Breast epithelium (tissue), 4 donors: Measurements from ENCODE around the gene CFAP157. TPM values are rescaled to one million over a fixed set of nuclear protein-coding genes. Genes with fewer than 3 reads are reported as not detected.
A peak's percentile ranks its signal among the peaks of the same experiment; 100 is the strongest.

Experiments used
- DNase-seq, 2 donors: peaks; one replicate each; pipeline ENCODE4 v3.0.0-alpha.2; 2019; ENCODE audit warnings: low spot score in 2 of 2
- H3K27ac ChIP-seq, 2 donors: fragments of 200-600 bp; sonication (generic) in 1 of 2; one replicate each; pipeline ENCODE4 v1.5.1; 2016 to 2019; ENCODE audit warnings: mild to moderate bottlenecking in 1 of 2
- H3K27me3 ChIP-seq, 2 donors: fragments of 200-600 bp; sonication (generic) in 1 of 2; one replicate each; pipeline versions ENCODE4 v1.5.1 to v1.6.0; 2017 to 2019; ENCODE audit warnings: control low read depth in 1 of 2, mild to moderate bottlenecking in 1 of 2
- H3K36me3 ChIP-seq: fragments of 200-600 bp; one replicate; pipeline ENCODE4 v1.5.1; 2019
- H3K4me1 ChIP-seq, 2 donors: fragments of 200-600 bp; sonication (generic); one replicate each; pipeline ENCODE4 v1.5.1; 2016 to 2019; ENCODE audit warnings: control low read depth in 1 of 2
- H3K4me3 ChIP-seq, 3 donors: fragments of 200-600 bp; sonication (generic); 1 replicate in 2 of 3; 2 replicates in 1 of 3; pipeline ENCODE4 v1.5.1; 2016 to 2019; ENCODE audit warnings: mild to moderate bottlenecking in 3 of 3, moderate library complexity in 2 of 3
- H3K9me3 ChIP-seq, 2 donors: fragments of 200-600 bp; sonication (generic) in 1 of 2; one replicate each; pipeline ENCODE4 v1.5.1; 2016 to 2019; ENCODE audit warnings: control low read depth in 1 of 2
- CTCF ChIP-seq, 3 donors: fragments of 450-650 bp; IDR thresholded peaks; one replicate each; pipeline ENCODE4 v1.5.1; 2016 to 2017; ENCODE audit warnings: antibody characterized with exemption in 3 of 3, mild to moderate bottlenecking in 3 of 3, moderate library complexity in 3 of 3
- POLR2A ChIP-seq: fragments of 450-650 bp; IDR thresholded peaks from one replicate; pipeline ENCODE4 v1.6.1; 2016; ENCODE audit warnings: antibody characterized with exemption, mild to moderate bottlenecking, moderate library complexity
- POLR2AphosphoS5 ChIP-seq, 3 donors: sonication (generic); formaldehyde crosslinking; IDR thresholded peaks; one replicate each; pipeline ENCODE4 v1.6.1; 2017; ENCODE audit warnings: antibody characterized with exemption in 3 of 3
- intact Hi-C: fragments of 100-400 bp; cut with DNase I; formaldehyde crosslinking; loops from one replicate; pipeline ENCODE4 v1.15.1; 2023; ENCODE audit warnings: low total_unique reads
- total RNA-seq, 3 donors: library from RNA; depleted of rRNA; stranded (reverse); fragments of >200 nt; gene quantifications; one replicate each; pipeline ENCODE4 v1.1.0, GENCODE V29; 2016

Gene CFAP157
- total RNA-seq, 3 donors from 2014 or later: 2.0 TPM; not detected in 1

DNA sequence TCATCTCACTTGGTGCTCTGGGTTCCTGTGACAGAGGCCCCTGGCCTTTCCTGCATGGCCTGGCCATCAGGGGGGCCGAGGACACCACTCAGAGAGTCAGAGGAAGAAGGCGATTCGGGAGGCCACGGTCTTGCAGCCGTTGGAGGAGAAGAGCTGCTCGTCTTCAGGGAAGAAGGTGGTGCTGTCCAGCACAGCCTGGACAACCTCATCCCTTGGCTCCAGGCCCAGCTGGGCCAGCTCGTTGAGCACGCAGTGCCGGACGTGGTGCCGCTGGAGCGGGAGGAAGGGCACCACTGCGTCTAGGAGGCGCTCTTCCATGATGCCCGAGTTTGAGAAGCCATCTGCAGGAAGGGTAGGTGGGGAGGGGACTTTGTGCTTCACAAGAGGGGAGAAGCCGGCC is 25.1 kb downstream of the CFAP157 start:
- no peak for TF ChIP-seq CTCF (IDR thresholded peaks at IDR 0.05)
- no peak for TF ChIP-seq POLR2A
- TF ChIP-seq POLR2AphosphoS5 (IDR thresholded peaks at IDR 0.05): no peak
- H3K9me3 ChIP-seq: no peaks in the 10 kb centered on the region
- no peak for DNase-seq
- no peaks in the 10 kb centered on the region for H3K36me3 ChIP-seq
- H3K4me1 ChIP-seq: peaks cover 0 to 5% of the 10 kb centered on the region in 2 donors
- no peak overlapping the region for H3K4me3 ChIP-seq
- H3K27me3 ChIP-seq: no peaks in the 10 kb centered on the region
- intact Hi-C loops: loop anchor here (5.0 to 10.0 kb wide), 2 partner anchors 53 to 145 kb away; partner anchors contain the start of gene CDK9
- H3K27ac ChIP-seq: no peak overlapping the region

- DNase-seq: no peak
- no peaks in the 10 kb centered on the region for H3K36me3 ChIP-seq
- no peak overlapping the region for H3K27ac ChIP-seq
- no peaks in the 10 kb centered on the region for H3K9me3 ChIP-seq
- no peak overlapping the region for H3K4me3 ChIP-seq
- H3K27me3 ChIP-seq: no peaks in the 10 kb centered on the region
- no peak for TF ChIP-seq POLR2AphosphoS5 (IDR thresholded peaks at IDR 0.05)
- no peak for TF ChIP-seq POLR2A
- TF ChIP-seq CTCF (IDR thresholded peaks at IDR 0.05): no peak
- intact Hi-C loops: loop anchor here (5.0 to 10.0 kb wide), 2 partner anchors 52 to 145 kb away; partner anchors contain the start of gene CDK9
- peaks cover 0 to 5% of the 10 kb centered on the region in 2 donors for H3K4me1 ChIP-seq
Observed at GRCh38 chr9:127732444-127732843, 25.7 kb downstream of the CFAP157 start.

DNA sequence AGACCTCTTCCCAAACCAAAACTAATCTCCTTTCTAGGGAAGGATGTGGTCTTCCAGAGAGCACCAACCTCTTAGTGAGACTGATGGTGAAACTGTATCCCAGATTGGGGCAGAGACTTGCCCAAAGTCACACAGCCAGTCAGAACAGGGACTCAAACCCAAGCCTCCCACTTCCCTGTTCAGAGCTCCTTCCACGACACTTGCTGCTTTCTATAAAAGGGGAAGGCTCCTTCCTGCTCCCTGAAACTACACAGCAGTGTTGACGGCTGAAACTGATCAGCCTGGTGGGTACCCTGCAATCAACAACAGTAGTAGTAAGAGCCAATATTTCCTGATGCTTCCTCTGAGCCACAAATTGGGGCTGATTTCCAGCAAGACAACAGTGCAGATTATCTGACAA is 26.8 kb downstream of the CFAP157 start:
- no peak for DNase-seq
- no peak for TF ChIP-seq CTCF (IDR thresholded peaks at IDR 0.05)
- no peak for TF ChIP-seq POLR2A
- TF ChIP-seq POLR2AphosphoS5 (IDR thresholded peaks at IDR 0.05): no peak
- Histone ChIP-seq H3K9me3 (no peaks in the 10 kb centered on the region), H3K27ac (no peak overlapping the region), H3K4me3 (no peak overlapping the region), H3K4me1 (peaks cover 0 to 5% of the 10 kb centered on the region in 2 donors), H3K27me3 (no peaks in the 10 kb centered on the region), H3K36me3 (no peaks in the 10 kb centered on the region)
- intact Hi-C loops: loop anchor here (5.0 to 10.0 kb wide), 2 partner anchors 51 to 146 kb away; partner anchors contain the start of gene CDK9

DNA sequence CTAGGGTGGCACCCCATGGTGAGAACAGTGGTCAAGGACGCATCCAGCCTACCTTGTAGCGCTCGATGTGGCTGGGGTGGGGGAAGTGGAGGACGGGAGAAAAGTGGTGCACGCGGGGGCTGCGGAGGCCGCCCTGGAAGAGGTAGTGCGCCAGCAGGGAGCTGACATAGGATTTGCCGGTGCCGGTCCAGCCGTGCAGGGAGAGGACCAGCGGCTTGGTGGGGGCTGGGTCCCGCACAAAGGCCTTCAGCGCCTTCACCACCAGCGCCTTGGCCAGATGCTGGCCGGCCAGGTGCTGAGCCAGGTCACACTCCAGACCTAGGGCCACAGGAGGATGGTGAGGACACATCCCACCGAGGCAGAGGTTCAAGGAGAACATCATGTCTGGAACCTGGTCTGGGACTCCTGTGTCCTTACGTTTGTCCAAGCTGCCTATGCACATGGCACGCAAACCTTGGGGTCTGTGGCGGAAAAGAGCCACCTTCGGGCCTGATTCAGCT is 27.5 kb downstream of the CFAP157 start:
- DNase-seq: no peak
- Histone ChIP-seq H3K4me3 (peak overlapping the region; percentile 75 to 82 (median 81)), H3K9me3 (no peaks in the 10 kb centered on the region), H3K27ac (peak overlapping the region; percentile 92 to 95), H3K36me3 (no peaks in the 10 kb centered on the region), H3K4me1 (peaks cover 0 to 5% of the 10 kb centered on the region in 2 donors), H3K27me3 (no peaks in the 10 kb centered on the region)
- intact Hi-C loops: loop anchor here (5.0 to 10.0 kb wide), 2 partner anchors 51 to 147 kb away; partner anchors contain the start of gene CDK9
- TF ChIP-seq CTCF (IDR thresholded peaks at IDR 0.05): no peak
- no peak for TF ChIP-seq POLR2A
- TF ChIP-seq POLR2AphosphoS5 (IDR thresholded peaks at IDR 0.05): no peak

GRCh38 chr9:127734747-127735529 is 28.1 kb downstream of the CFAP157 start, which contains the start of gene TOR2A:
Gene TOR2A (minus strand): TSS chr9:127735294. CDS start chr9:127735270, 24 bp downstream.
- peak; percentile 95 to 99 for DNase-seq
- no peaks in the 10 kb centered on the region for H3K27me3 ChIP-seq
- TF ChIP-seq CTCF (IDR thresholded peaks at IDR 0.05): peak; percentile 91 to 99 (median 98)
- TF ChIP-seq POLR2A: no peak
- TF ChIP-seq POLR2AphosphoS5 (IDR thresholded peaks at IDR 0.05): peak; percentile 71 to 85 (median 72)
- no peaks in the 10 kb centered on the region for H3K36me3 ChIP-seq
- intact Hi-C loops: loop anchor here (5.0 to 10.0 kb wide), 2 partner anchors 50 to 148 kb away; partner anchors contain the start of gene CDK9
- peaks cover 0 to 5% of the 10 kb centered on the region in 2 donors for H3K4me1 ChIP-seq
- H3K27ac ChIP-seq: peak within 1 kb of the TSS; percentile 92 to 95
- peak within 1 kb of the TSS; percentile 75 to 82 (median 81) for H3K4me3 ChIP-seq
- H3K9me3 ChIP-seq: no peaks in the 10 kb centered on the region
